Measurements from ENCODE around the gene IGFBP2.
"Not testable (repeated sequence)": the region's sequence is repeated elsewhere in the genome, so short reads cannot be mapped to it uniquely, and the experiment has no call there.

The IGFBP2 gene

GRCh38 chr2:216596980-216597509 lies 36.2 kb upstream of the IGFBP2 start:
- H3K4me3 ChIP-seq (ENCODE audit: low read depth in 1 of 2, low read length in 1 of 2) = no peak overlapping the region
- TF ChIP-seq CTCF (IDR thresholded peaks at IDR 0.05) = no peak
- H3K36me3 ChIP-seq = no peaks in the 10 kb centered on the region
- no peak overlapping the region for H3K27ac ChIP-seq
- no peaks in the 10 kb centered on the region for H3K9me3 ChIP-seq
- H3K27me3 ChIP-seq = no peaks in the 10 kb centered on the region
- H3K4me1 ChIP-seq (ENCODE audit: control insufficient read depth in 1 of 2, insufficient read depth in 1 of 2, low read depth in 1 of 2, low read length in 1 of 2) = no peaks in the 10 kb centered on the region

GRCh38 chr2:216597825-216598224 lies 35.4 kb upstream of the IGFBP2 start:
- H3K4me3 ChIP-seq (ENCODE audit: low read depth in 1 of 2, low read length in 1 of 2); H3K9me3 ChIP-seq; H3K27me3 ChIP-seq; H3K36me3 ChIP-seq; H3K27ac ChIP-seq; H3K4me1 ChIP-seq (ENCODE audit: control insufficient read depth in 1 of 2, insufficient read depth in 1 of 2, low read depth in 1 of 2, low read length in 1 of 2): not testable (repeated sequence)

- Histone ChIP-seq H3K9me3 (no peaks in the 10 kb centered on the region), H3K4me1 (ENCODE audit: control insufficient read depth in 1 of 2, insufficient read depth in 1 of 2, low read depth in 1 of 2, low read length in 1 of 2) (no peaks in the 10 kb centered on the region), H3K27ac (no peak overlapping the region), H3K36me3 (no peaks in the 10 kb centered on the region), H3K4me3 (ENCODE audit: low read depth in 1 of 2, low read length in 1 of 2) (no peak overlapping the region), H3K27me3 (peaks cover 20% of the 10 kb centered on the region)
- no peak for TF ChIP-seq CTCF (IDR thresholded peaks at IDR 0.05)
Measured at GRCh38 chr2:216601632-216602409, 31.4 kb upstream of the IGFBP2 start.

GRCh38 chr2:216603010-216603883 lies 30.0 kb upstream of the IGFBP2 start:
- H3K4me3 ChIP-seq (ENCODE audit: low read depth in 1 of 2, low read length in 1 of 2) = no peak overlapping the region
- peaks cover 34% of the 10 kb centered on the region for H3K27me3 ChIP-seq
- TF ChIP-seq CTCF (IDR thresholded peaks at IDR 0.05) = no peak
- no peaks in the 10 kb centered on the region for H3K9me3 ChIP-seq
- H3K4me1 ChIP-seq (ENCODE audit: control insufficient read depth in 1 of 2, insufficient read depth in 1 of 2, low read depth in 1 of 2, low read length in 1 of 2) = no peaks in the 10 kb centered on the region
- H3K36me3 ChIP-seq = no peaks in the 10 kb centered on the region
- no peak overlapping the region for H3K27ac ChIP-seq

- Histone ChIP-seq H3K9me3 (no peaks in the 10 kb centered on the region), H3K4me1 (ENCODE audit: control insufficient read depth in 1 of 2, insufficient read depth in 1 of 2, low read depth in 1 of 2, low read length in 1 of 2) (no peaks in the 10 kb centered on the region), H3K27ac (no peak overlapping the region), H3K4me3 (ENCODE audit: low read depth in 1 of 2, low read length in 1 of 2) (no peak overlapping the region), H3K27me3 (peaks cover 36% of the 10 kb centered on the region), H3K36me3 (no peaks in the 10 kb centered on the region)
- no peak for TF ChIP-seq CTCF (IDR thresholded peaks at IDR 0.05)
Measured at GRCh38 chr2:216603884-216604245, 29.4 kb upstream of the IGFBP2 start.

- Histone ChIP-seq H3K4me1 (ENCODE audit: control insufficient read depth in 1 of 2, insufficient read depth in 1 of 2, low read depth in 1 of 2, low read length in 1 of 2) (no peaks in the 10 kb centered on the region), H3K27me3 (peaks cover 36% of the 10 kb centered on the region), H3K27ac (no peak overlapping the region), H3K9me3 (no peaks in the 10 kb centered on the region), H3K4me3 (ENCODE audit: low read depth in 1 of 2, low read length in 1 of 2) (no peak overlapping the region), H3K36me3 (no peaks in the 10 kb centered on the region)
- no peak for TF ChIP-seq CTCF (IDR thresholded peaks at IDR 0.05)
Measured at GRCh38 chr2:216604458-216604857, 28.8 kb upstream of the IGFBP2 start.

All from neutrophil (primary cell).